GM18867 (cell line): Measurements from ENCODE around the gene CHRNA1.
A peak's percentile ranks its signal among the peaks of the same experiment; 100 is the strongest.
"Not testable (repeated sequence)": the region's sequence is repeated elsewhere in the genome, so short reads cannot be mapped to it uniquely, and the experiment has no call there.

Experiments used
- ATAC-seq: cut with Tn5 transposase; IDR thresholded peaks from one replicate; pipeline ENCODE4 v1.9.1; 2021; ENCODE audit warnings: mild to moderate bottlenecking, moderate library complexity; ENCODE audit not compliant: unreplicated experiment

CHRNA1 gene

GRCh38 chr2:174718591-174718990, 45.7 kb downstream of the CHRNA1 start:
- ATAC-seq = no peak

- ATAC-seq = no peak
Observed at GRCh38 chr2:174717916-174718315, 46.4 kb downstream of the CHRNA1 start.

DNA sequence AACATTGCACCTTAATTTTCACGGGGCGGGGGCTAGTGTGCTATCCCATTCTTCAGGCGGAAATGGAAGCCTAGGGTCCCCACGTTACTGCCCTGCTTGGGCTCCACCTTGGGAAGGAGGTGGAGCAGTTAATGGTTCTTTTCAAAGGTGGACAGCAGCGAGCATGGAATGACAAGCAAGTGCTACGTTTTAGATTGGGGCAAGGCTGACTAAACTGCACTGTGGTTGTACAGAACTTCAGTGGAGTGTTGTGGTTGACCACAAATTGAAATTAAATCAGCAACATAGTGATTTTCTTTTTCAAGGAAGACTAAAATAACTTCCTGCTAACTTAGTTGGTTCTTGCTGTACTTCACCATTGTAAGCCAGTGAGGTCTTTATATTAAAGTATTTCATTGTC, 47.0 kb downstream of the CHRNA1 start:
- no peak for ATAC-seq

DNA sequence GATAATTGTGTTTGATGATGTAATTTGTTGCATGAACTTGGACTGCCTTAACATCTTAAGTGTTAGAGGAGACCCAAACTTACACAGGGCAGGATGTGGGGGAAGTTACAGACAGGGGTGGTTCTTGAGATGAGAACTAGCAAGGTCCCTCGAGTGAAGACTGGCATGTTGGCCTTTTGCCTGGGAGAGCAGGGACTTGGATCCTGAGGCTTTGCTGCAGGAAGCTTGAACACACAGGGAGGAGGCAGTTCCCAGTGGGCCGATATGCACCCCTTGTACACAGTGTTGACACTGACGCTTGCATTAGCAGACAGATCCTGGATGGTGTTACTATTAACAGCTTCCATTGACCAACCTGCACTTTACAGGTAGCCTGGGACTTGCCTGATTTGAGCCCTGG, 47.5 kb downstream of the CHRNA1 start:
- ATAC-seq = no peak

DNA sequence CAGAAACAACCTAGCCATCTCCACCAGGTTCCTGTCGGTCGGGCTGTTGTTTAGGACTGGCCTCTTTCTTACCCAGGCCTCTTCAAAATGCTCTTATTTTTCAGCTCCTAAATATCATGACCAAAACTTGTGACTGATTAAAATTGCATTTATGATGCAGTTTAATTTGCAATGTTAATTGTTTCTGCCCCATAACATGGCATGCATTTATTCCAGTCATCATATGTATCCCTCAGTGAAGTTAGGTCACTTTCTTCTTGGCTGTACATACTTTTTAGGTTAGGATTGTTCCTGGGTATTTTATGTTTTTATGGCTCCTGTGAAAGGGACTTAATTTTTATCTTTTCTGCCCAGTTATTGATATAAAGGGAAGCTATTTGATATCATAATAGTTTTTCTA, 50.6 kb downstream of the CHRNA1 start:
- ATAC-seq = no peak

GRCh38 chr2:174711206-174711605, 53.1 kb downstream of the CHRNA1 start:
- ATAC-seq = no peak

DNA sequence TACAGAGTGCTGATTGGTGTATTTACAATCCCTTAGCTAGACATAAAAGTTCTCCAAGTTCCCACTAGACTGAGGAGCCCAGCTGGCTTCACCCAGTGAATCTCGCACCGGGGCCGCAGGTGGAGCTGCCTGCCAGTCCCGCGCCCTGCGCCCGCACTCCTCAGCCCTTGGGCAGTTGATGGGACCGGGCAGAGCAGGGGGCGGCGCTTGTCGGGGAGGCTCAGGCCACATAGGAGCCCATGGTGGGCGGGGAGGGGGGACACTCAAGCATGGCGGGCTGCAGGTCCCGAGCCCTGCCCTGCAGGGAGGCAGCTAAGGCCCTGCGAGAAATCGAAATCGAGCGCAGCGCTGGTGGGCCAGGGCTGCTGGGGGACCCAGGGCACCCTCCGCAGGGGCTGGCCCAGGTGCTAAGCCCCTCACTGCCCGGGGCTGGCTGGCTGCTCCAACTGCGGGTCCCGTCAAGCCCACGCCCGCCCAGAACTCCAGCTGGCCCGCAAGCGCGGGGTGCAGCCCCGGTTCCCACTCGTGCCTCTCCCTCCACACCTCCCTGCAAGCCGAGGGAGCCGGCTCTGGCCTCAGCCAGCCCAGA, 54.8 kb downstream of the CHRNA1 start:
- ATAC-seq = not testable (repeated sequence)

GRCh38 chr2:174708713-174709112, 55.6 kb downstream of the CHRNA1 start:
- ATAC-seq = no peak

DNA sequence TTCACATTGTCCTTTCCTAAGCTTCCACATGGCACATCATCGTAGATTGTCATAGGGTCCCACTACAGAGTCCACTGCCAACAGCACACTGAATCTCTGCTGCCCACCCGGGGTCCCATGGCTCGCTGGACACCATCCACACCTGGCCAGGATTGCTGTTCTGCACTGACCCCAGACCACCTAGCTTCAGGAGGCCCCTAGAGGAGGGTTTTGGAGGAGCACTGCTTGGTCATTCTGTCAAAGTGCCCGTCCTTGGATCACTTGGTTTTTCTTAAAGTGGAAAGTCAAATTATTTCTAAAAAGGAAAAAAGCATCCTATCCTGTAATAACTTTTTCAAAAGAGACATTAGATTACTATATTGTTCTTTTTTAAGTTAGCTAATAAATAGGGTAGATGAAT, 59.0 kb downstream of the CHRNA1 start:
- ATAC-seq = no peak

DNA sequence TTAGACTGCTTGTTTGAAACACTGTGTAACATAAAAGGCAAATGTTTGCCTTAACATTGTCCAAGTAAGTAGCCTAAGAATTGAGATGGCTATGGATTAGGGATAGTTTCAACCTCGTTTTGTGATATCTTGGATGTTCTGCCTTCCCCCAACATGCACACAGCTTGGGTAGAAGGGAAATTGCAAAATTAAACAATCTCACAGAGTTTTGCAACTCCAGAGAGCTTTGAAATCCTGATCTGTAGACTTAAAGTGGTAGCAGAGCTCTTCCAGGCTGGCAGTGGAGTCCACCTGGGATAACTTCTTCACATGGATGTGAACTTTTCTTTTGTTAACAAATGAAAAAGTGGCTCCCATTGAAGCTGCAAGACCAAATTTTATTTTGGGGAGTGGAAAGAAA, 59.6 kb downstream of the CHRNA1 start:
- ATAC-seq = no peak

DNA sequence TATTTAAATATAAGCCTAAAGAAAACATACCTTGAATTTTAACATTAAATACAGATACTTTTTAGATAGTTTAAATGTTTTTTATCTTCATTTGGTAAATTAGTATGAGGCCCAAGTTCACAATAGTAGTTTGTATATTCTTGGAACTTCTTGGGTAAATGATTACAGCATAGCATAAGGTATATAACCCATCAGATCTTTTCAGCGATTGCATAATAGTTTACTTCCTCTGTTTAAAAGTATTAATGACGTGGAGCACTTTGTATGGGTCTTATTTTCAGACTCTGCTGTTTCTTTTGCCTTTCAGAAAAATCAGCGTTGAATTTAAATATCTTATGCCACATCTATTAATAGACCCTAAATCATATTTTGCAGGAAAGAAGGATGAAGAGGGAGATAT, 60.2 kb downstream of the CHRNA1 start:
- ATAC-seq = no peak

GRCh38 chr2:174703430-174703829, 60.8 kb downstream of the CHRNA1 start:
- ATAC-seq = no peak

- no peak for ATAC-seq
Observed at GRCh38 chr2:174702541-174702940, 61.7 kb downstream of the CHRNA1 start.

DNA sequence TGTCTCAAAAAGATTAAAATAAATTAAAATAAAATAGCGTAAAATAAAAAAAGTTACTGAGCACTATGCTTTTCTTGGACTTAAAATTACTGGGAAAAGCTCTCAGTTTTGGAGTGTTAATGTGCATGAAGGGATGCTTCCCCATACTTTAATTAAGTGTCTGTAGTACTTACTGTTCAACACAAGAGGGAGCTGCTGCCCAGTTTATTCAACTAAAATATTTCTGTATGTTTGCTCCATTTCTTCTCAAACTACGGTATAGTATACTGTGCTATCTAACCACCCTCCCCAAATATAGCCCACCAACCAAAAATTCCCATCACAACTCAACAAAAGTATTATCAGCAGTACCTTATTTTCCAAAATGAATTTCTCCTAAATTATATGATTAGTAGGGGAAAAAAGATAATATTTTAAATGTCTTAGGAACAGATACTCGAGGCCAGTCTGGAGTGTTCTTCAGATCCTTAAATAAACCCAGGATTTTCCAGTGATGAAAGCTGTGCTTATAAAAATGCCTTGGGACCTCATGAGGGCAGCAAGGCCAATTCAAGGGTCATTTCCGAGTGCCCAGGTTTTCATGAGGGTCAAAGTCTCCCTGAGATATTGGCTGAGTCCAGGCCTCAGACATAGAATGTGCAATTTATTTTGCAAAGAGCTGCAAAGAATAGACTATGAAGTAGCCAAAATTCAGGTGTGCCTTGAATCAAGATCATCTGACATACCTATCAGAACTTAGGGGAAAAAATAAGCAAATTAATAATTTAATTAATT, 64.1 kb downstream of the CHRNA1 start:
- peak; percentile 56 for ATAC-seq
